ENCODE results near the gene BASP1.

DNA sequence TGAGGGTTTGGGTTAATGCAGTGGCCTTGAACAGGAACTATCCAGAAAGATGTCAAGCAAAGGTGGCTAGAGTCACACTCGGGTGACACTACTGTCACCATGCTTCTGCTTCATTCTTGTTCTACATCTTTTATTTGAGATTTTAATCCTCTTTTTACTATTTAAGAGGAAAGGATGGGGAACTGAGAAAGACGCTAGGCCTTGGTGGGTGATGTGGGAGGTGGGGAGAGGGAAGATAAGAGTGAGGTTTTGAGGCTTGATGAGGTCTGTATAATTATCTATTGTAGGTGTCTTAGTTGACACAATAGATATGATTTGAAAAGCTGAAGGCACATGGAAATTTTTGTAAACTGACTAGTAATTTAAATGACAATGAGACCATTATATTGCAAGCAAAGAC lies 3.5 kb upstream of the BASP1 start:
- TF ChIP-seq EP300 (IDR thresholded peaks at IDR 0.05) = no peak
- TF ChIP-seq, protein P1, sequence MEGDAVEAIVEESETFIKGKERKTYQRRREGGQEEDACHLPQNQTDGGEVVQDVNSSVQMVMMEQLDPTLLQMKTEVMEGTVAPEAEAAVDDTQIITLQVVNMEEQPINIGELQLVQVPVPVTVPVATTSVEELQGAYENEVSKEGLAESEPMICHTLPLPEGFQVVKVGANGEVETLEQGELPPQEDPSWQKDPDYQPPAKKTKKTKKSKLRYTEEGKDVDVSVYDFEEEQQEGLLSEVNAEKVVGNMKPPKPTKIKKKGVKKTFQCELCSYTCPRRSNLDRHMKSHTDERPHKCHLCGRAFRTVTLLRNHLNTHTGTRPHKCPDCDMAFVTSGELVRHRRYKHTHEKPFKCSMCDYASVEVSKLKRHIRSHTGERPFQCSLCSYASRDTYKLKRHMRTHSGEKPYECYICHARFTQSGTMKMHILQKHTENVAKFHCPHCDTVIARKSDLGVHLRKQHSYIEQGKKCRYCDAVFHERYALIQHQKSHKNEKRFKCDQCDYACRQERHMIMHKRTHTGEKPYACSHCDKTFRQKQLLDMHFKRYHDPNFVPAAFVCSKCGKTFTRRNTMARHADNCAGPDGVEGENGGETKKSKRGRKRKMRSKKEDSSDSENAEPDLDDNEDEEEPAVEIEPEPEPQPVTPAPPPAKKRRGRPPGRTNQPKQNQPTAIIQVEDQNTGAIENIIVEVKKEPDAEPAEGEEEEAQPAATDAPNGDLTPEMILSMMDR (IDR thresholded peaks at IDR 0.05) = no peak
